Right lobe of liver (tissue), 6 donors: ENCODE results near the gene SHMT2. TPM values are rescaled to one million over a fixed set of nuclear protein-coding genes. Genes with fewer than 3 reads are reported as not detected.

Source experiments
- ATAC-seq, 4 donors: fragments of 200-7000 bp; cut with Tn5 transposase; one replicate each; pipeline ENCODE4 v1.9.1; 2020; ENCODE audit warnings: mild to moderate bottlenecking in 4 of 4, moderate library complexity in 4 of 4
- DNase-seq, 3 donors: peaks; one replicate each; pipeline ENCODE4 v3.0.0-alpha.2; 2020
- H3K27ac ChIP-seq, 3 donors: fragments of 200-600 bp; one replicate each; pipeline ENCODE4 v1.8.0; 2022
- H3K27me3 ChIP-seq, 2 donors: fragments of 200-600 bp; one replicate each; pipeline ENCODE4 v1.8.0; 2022
- H3K36me3 ChIP-seq, 4 donors: fragments of 200-600 bp; sonication (generic) in 1 of 4; one replicate each; pipeline versions ENCODE4 v1.5.1 to v1.8.0; 2017 to 2022; ENCODE audit warnings: control low read depth in 1 of 4
- H3K4me1 ChIP-seq, 4 donors: fragments of 200-600 bp; sonication (generic) in 1 of 4; one replicate each; pipeline versions ENCODE4 v1.5.1 to v1.8.0; 2017 to 2022; ENCODE audit warnings: control low read depth in 1 of 4
- H3K4me3 ChIP-seq, 3 donors: fragments of 200-600 bp; one replicate each; pipeline ENCODE4 v1.8.0; 2022
- H3K9me3 ChIP-seq, 4 donors: fragments of 200-600 bp; sonication (generic) in 1 of 4; one replicate each; pipeline versions ENCODE4 v1.5.1 to v1.8.0; 2017 to 2022; ENCODE audit warnings: control low read depth in 1 of 4
- POLR2A ChIP-seq: fragments of 450-650 bp; IDR thresholded peaks from one replicate; pipeline ENCODE4 v1.6.1; 2017; ENCODE audit warnings: antibody characterized with exemption, mild to moderate bottlenecking
- WGBS: methylation state at CpG from one replicate; pipeline ENCODE4 v1.1.6; 2018; ENCODE audit warnings: low coverage, low lambda C conversion rate; ENCODE audit not compliant: insufficient coverage; ENCODE audit errors: missing lambda C conversion rate; 5-methylcytosine and 5-hydroxymethylcytosine counted together
- intact Hi-C, 2 donors: fragments of 100-400 bp; cut with DNase I; formaldehyde crosslinking; loops; one replicate each; pipeline versions ENCODE4 v1.11.2 to v1.14.1; 2022
- total RNA-seq, 6 experiments: library from RNA; depleted of rRNA in 2 of 6; stranded (reverse); fragments of >200 nt in 2 of 6; fragmentation: NEBNext Ultra II Directional in 3 of 6; extraction: Animal tissue kit (Norgen Biotek cat#: 25700) in 3 of 6; gene quantifications; one replicate each; pipeline versions ENCODE4 v1.1.0 to v1.2.4, GENCODE V29; 2016 to 2023
- TF ChIP-seq, protein P1 (sequence below), 4 donors: fragments of 200-600 bp in 3 of 4; fragments of 450-650 bp in 1 of 4; IDR thresholded peaks; one replicate each; pipeline versions ENCODE4 v1.5.1 to v1.8.0; 2016 to 2022; ENCODE audit warnings: antibody characterized with exemption in 4 of 4, mild to moderate bottlenecking in 2 of 4
- donor health status: DM: no; HTN: yes; CAD: no.
- donor health status: DM: no; HTN: no; CAD: no.
- donor health status: DM: no; HTN: no; CAD: no.
- donor health status: DM: no; HTN: yes; CAD: no.
- donor health status: DM: no; HTN: yes; CAD: no.

SHMT2 gene
- total RNA-seq, 6 experiments from 2014 or later = 157 to 228 (median 194) TPM

DNA sequence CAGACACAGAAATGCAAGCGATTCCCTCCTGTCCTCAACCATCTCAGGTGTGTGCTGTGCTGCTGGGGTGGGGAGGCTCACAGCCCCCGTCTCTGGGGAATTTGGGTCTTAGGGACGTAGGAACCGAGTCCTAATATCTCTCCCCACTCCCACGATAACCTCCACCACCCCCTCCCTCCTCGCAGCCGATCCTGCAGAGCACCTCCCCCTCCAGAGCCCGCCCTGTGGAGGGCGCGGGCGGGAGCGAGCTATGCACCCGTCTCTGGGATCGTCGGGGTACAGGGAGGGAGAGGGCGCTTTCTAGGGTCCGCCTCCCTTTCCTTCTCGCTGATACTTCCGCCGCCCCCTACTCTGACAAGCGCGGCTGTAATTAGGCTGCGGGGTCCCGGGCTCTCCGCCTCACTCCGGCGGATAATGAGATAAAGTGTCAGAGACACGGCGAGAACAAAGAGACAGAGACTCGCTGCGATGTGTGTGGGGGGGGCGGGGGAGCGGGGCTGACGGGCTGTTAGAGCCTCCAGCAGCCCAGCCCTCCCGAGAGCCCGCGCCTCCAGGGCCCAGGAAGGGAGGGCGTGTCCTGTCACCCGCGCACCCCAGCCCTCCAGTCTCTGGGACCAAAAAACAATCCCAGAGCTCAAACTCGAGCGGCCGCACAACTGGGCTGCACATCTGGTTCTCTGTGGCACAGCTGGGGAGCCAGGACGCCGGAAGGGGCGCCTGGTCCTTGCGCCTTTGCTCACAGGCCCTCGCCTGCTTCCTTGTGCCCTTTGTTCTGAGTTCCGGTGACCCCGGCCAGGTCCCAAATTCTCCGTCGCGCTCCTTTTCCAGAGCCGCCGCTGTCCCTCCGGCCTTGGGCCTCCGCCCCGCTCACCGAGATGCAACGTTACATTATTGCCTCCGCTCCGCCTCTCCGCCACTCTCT is 8.7 kb downstream of the SHMT2 start:
- no peak for ATAC-seq
- Histone ChIP-seq H3K36me3 (peaks cover 0 to 15% (median 7%) of the 10 kb centered on the region in 4 donors), H3K27ac (no peak overlapping the region), H3K27me3 (peaks cover 0 to 7% of the 10 kb centered on the region in 2 donors), H3K9me3 (no peaks in the 10 kb centered on the region), H3K4me3 (peak overlapping the region; percentile 12 to 16 (median 15)), H3K4me1 (peaks cover 0 to 55% (median 20%) of the 10 kb centered on the region in 4 donors)
- intact Hi-C loops = no loop called here
- 10% methylated on average over 20 of the region's 63 CpGs for WGBS
- TF ChIP-seq POLR2A = no peak
- TF ChIP-seq, protein P1, sequence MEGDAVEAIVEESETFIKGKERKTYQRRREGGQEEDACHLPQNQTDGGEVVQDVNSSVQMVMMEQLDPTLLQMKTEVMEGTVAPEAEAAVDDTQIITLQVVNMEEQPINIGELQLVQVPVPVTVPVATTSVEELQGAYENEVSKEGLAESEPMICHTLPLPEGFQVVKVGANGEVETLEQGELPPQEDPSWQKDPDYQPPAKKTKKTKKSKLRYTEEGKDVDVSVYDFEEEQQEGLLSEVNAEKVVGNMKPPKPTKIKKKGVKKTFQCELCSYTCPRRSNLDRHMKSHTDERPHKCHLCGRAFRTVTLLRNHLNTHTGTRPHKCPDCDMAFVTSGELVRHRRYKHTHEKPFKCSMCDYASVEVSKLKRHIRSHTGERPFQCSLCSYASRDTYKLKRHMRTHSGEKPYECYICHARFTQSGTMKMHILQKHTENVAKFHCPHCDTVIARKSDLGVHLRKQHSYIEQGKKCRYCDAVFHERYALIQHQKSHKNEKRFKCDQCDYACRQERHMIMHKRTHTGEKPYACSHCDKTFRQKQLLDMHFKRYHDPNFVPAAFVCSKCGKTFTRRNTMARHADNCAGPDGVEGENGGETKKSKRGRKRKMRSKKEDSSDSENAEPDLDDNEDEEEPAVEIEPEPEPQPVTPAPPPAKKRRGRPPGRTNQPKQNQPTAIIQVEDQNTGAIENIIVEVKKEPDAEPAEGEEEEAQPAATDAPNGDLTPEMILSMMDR (IDR thresholded peaks at IDR 0.05) = no peak
- no peak for DNase-seq

DNA sequence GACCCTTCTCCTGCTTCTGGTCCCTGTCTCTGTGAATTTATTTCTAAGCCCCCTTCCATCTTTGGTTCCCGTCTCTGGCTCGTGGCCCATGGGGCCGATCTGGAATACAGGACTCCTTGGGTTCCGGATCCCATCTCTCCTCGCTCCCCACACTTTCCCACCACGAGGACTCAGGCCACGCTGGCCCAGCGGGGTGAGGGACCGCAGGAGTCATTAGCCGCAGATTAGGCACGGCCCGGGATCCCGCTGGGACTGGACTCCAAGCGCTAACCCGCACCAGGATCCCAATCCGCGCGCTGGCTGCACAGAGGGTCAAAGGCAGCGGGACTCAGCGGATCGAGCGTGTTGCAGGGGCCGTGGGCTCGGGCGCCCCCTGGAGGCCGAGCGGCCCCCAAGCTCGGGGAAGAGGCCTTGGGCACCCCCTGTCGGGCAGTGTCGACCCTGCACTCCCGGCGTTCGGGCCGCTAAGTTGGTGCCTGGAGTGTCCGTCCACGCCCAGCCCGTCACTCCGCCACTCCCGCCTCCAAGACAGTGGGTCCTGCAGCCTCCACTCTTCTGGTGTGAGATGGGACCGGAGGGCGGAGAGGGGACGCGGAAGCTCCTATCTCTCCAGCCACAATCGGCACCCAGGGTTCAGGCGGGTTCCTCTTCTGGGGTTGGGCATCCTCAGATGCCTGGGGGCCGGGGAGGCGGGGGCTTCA is 9.5 kb downstream of the SHMT2 start:
- TF ChIP-seq, protein P1 (IDR thresholded peaks at IDR 0.05) = peak in 3 of 4 donors; percentile 100
- no peak for TF ChIP-seq POLR2A
- peaks cover 0 to 56% (median 19%) of the 10 kb centered on the region in 4 donors for H3K4me1 ChIP-seq
- H3K27ac ChIP-seq = no peak overlapping the region
- WGBS = 0% methylated on average over 9 of the region's 47 CpGs
- intact Hi-C loops = no loop called here
- H3K27me3 ChIP-seq = peaks cover 0 to 7% of the 10 kb centered on the region in 2 donors
- H3K4me3 ChIP-seq = peak overlapping the region; percentile 12 to 16 (median 15)
- H3K9me3 ChIP-seq = no peaks in the 10 kb centered on the region
- DNase-seq = peak; percentile 87 to 89 (median 88)
- H3K36me3 ChIP-seq = peaks cover 0 to 7% (median 3%) of the 10 kb centered on the region in 4 donors
- ATAC-seq = peak; percentile 63 to 84 (median 77)

DNA sequence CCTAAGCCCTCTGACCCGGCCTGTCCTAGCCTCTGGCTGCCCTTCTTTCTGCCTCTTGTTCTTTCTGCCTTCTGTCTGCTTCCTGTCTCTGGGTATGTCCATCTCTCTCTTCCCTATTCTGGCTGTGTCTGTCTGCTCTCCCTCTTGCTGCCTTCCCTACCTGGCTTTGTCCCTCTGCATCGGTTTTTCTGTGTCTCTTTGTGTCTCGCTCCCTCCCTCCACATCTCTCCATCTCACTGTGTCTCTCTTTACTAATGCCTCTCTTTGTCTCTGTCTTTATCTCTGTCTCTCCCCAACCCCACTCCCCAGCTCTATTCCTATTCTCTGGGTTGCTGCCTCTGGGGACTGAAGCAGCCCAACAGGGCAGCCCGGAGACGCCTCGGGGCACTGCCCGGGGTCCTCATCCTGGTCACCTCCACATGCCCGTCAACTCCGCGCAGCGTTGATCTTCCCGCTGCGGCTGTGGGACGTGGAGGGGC is 10.1 kb downstream of the SHMT2 start:
- H3K27me3 ChIP-seq = peaks cover 0 to 7% of the 10 kb centered on the region in 2 donors
- TF ChIP-seq, protein P1 (IDR thresholded peaks at IDR 0.05) = no peak
- no peak for TF ChIP-seq POLR2A
- DNase-seq = no peak
- intact Hi-C loops = loop anchor here in 1 of 2 donors (5.0 kb wide), 1 partner anchor 32 kb away; no protein-coding TSS in a partner anchor
- H3K4me3 ChIP-seq = peak overlapping the region in 2 of 3 donors; percentile 27 to 30
- H3K9me3 ChIP-seq = no peaks in the 10 kb centered on the region
- WGBS = 2% methylated on average over 12 of the region's 14 CpGs
- no peak overlapping the region for H3K27ac ChIP-seq
- H3K4me1 ChIP-seq = peaks cover 0 to 52% (median 17%) of the 10 kb centered on the region in 4 donors
- ATAC-seq = no peak
- peaks cover 0 to 1% (median under 1%) of the 10 kb centered on the region in 4 donors for H3K36me3 ChIP-seq

DNA sequence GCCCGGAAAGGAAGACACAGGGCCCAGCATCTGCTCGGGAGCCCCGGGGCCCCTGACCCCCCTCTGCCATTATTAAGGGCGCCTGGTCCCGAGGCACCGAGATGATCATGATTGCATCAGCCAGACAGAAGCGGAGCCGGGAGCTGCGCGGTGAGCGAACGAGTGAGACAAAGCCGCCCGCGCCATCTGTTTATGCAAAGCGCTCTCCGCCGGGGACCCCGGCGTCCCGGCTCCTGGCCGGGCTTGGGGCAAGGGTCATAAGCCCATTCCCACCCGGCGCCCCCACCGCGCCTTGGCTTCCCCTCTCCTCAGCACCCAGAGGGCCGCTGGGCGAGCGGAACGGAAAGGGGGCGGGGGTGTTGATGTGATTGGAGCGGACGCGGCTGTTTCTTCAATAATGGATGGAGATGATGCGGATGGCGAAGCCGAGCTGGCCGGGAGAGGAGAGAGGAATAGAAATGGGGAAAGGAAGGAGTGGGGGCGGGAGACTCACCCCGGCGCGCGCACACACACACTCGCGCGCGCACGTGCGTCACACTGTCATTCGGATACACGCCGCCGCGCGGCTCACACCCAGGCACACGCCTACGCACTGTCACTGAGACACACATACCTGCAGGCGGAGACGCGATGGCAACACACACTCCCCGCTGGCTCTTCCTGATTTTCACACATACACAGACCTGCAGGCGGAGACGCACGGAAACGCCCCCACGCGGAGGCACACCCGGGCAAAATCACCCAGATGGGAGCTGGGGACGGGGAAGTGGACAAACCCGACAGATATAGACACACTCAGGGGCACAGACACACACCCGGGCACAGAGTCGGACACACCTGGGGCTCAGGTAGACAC is 10.8 kb downstream of the SHMT2 start:
- H3K9me3 ChIP-seq = no peaks in the 10 kb centered on the region
- intact Hi-C loops = loop anchor here in 1 of 2 donors (5.0 kb wide), 1 partner anchor 33 kb away; no protein-coding TSS in a partner anchor
- H3K4me3 ChIP-seq = peak overlapping the region; percentile 14 to 30 (median 27)
- ATAC-seq (peak; percentile 2 to 13 (median 4)), DNase-seq (peak in 1 of 3 donors; percentile 68)
- H3K4me1 ChIP-seq = peaks cover 0 to 51% (median 16%) of the 10 kb centered on the region in 4 donors
- TF ChIP-seq, protein P1 (IDR thresholded peaks at IDR 0.05) = peak in 1 of 4 donors; percentile 16
- peak; percentile 28 for TF ChIP-seq POLR2A
- H3K27ac ChIP-seq = no peak overlapping the region
- H3K36me3 ChIP-seq = no peaks in the 10 kb centered on the region
- WGBS = 1% methylated on average over 44 of the region's 72 CpGs
- H3K27me3 ChIP-seq = peaks cover 0 to 7% of the 10 kb centered on the region in 2 donors
